HepG2 (cell line): Measurements from ENCODE around the gene GNAL. TPM values are rescaled to one million over a fixed set of nuclear protein-coding genes. Genes with fewer than 3 reads are reported as not detected.
A peak's percentile ranks its signal among the peaks of the same experiment; 100 is the strongest.

Experiments used
- AGO1 ChIP-seq: fragments of 200-400 bp; formaldehyde crosslinking; IDR thresholded peaks from 2 replicates; pipeline ENCODE4 v1.6.1; 2017; ENCODE audit warnings: mild to moderate bottlenecking, low read depth, low read length, moderate library complexity; ENCODE audit not compliant: poor library complexity, severe bottlenecking
- FOXK1 ChIP-seq: sonication (generic); formaldehyde crosslinking; IDR thresholded peaks from 2 replicates; pipeline ENCODE4 v1.4.0; 2020; ENCODE audit warnings: low read depth, missing genetic modification reagents, borderline replicate concordance
- HDAC1 ChIP-seq: sonication (generic); formaldehyde crosslinking; IDR thresholded peaks from 2 replicates; pipeline ENCODE4 v1.5.1; 2020; ENCODE audit warnings: mild to moderate bottlenecking, missing genetic modification reagents
- HIVEP1 ChIP-seq: sonication (generic); formaldehyde crosslinking; IDR thresholded peaks from 2 replicates; pipeline ENCODE4 v1.4.0; 2020; ENCODE audit warnings: mild to moderate bottlenecking, missing genetic modification reagents
- HNF1B ChIP-seq: sonication (generic); formaldehyde crosslinking; IDR thresholded peaks from 2 replicates; pipeline ENCODE4 v1.5.1; 2020; ENCODE audit warnings: mild to moderate bottlenecking, moderate library complexity, missing genetic modification reagents
- MAF1 ChIP-seq: sonication (generic); formaldehyde crosslinking; IDR thresholded peaks from 2 replicates; pipeline ENCODE4 v1.5.0; 2020; ENCODE audit warnings: missing genetic modification reagents, borderline replicate concordance
- PAF1 ChIP-seq: IDR thresholded peaks from 2 replicates; pipeline ENCODE4 v1.6.1; 2016; ENCODE audit warnings: missing genetic modification reagents, missing compliant biosample characterization
- PREB ChIP-seq: sonication (generic); formaldehyde crosslinking; IDR thresholded peaks from 2 replicates; pipeline ENCODE4 v1.4.0; 2020; ENCODE audit warnings: missing genetic modification reagents
- RFX5 ChIP-seq: IDR thresholded peaks from 2 replicates; pipeline ENCODE4 v1.6.1; 2011; ENCODE audit warnings: low read depth, low read length, improper control_type of control experiment
- SIX1 ChIP-seq: sonication (generic); formaldehyde crosslinking; IDR thresholded peaks from 2 replicates; pipeline ENCODE4 v1.4.0; 2020; ENCODE audit warnings: missing genetic modification reagents, borderline replicate concordance
- SNAPC2 ChIP-seq: sonication (generic); formaldehyde crosslinking; IDR thresholded peaks from 2 replicates; pipeline ENCODE4 v1.8.1; 2022; ENCODE audit warnings: mild to moderate bottlenecking, missing genetic modification reagents
- SNRNP70 ChIP-seq: fragments of 200-400 bp; formaldehyde crosslinking; IDR thresholded peaks from 2 replicates; pipeline ENCODE4 v1.6.1; 2017; ENCODE audit warnings: mild to moderate bottlenecking, low read depth, low read length, moderate library complexity
- SOX6 ChIP-seq, 2 experiments: fragments of 450-650 bp in 1 of 2; sonication (generic) in 1 of 2; formaldehyde crosslinking in 1 of 2; IDR thresholded peaks; 2 replicates each; pipeline versions ENCODE4 v1.4.0 to v1.6.1; 2017 to 2020; ENCODE audit warnings: antibody characterized with exemption in 1 of 2, mild to moderate bottlenecking in 1 of 2, missing genetic modification reagents in 1 of 2
- TBX3 ChIP-seq: fragments of 450-650 bp; IDR thresholded peaks from 2 replicates; pipeline ENCODE4 v1.6.1; 2017; ENCODE audit warnings: antibody characterized with exemption, mild to moderate bottlenecking, inconsistent platforms, borderline replicate concordance
- YEATS2 ChIP-seq: sonication (generic); formaldehyde crosslinking; IDR thresholded peaks from 2 replicates; pipeline ENCODE4 v1.4.0; 2020; ENCODE audit warnings: missing genetic modification reagents, borderline replicate concordance
- ZKSCAN5 ChIP-seq: sonication (generic); formaldehyde crosslinking; IDR thresholded peaks from 2 replicates; pipeline ENCODE4 v1.5.1; 2020; ENCODE audit warnings: mild to moderate bottlenecking, missing genetic modification reagents
- ZNF142 ChIP-seq: sonication (generic); formaldehyde crosslinking; IDR thresholded peaks from 2 replicates; pipeline ENCODE4 v1.4.0; 2020; ENCODE audit warnings: missing genetic modification reagents
- ZNF431 ChIP-seq: sonication (generic); formaldehyde crosslinking; IDR thresholded peaks from 2 replicates; pipeline ENCODE4 v1.9.0; 2022; ENCODE audit warnings: missing genetic modification reagents, low read depth, mild to moderate bottlenecking, borderline replicate concordance
- ZNF432 ChIP-seq: sonication (generic); formaldehyde crosslinking; IDR thresholded peaks from 2 replicates; pipeline ENCODE4 v1.5.0; 2020; ENCODE audit warnings: missing genetic modification reagents, mild to moderate bottlenecking, borderline replicate concordance
- ZNF556 ChIP-seq: sonication (generic); formaldehyde crosslinking; IDR thresholded peaks from 2 replicates; pipeline ENCODE4 v1.4.0; 2020; ENCODE audit warnings: mild to moderate bottlenecking, missing genetic modification reagents, borderline replicate concordance
- ZNF709 ChIP-seq: sonication (generic); formaldehyde crosslinking; IDR thresholded peaks from 2 replicates; pipeline ENCODE4 v1.5.0; 2020; ENCODE audit warnings: mild to moderate bottlenecking, missing genetic modification reagents
- polyA plus RNA-seq, 8 experiments: library from polyadenylated mRNA; depleted of rRNA in 3 of 8; stranded (reverse) in 7 of 8; unstranded in 1 of 8; fragments of >200 nt; fragmentation: Illumina TruSeq in 4 of 8; extraction: Trizol in 4 of 8; gene quantifications; 2 replicates each; pipeline versions ENCODE4 v1.2.1 to v1.2.3, GENCODE V29; 2011 to 2016; ENCODE audit warnings: low read depth in 4 of 8, missing spikeins in 1 of 8, mixed read lengths in 1 of 8; ENCODE audit not compliant: insufficient read depth in 1 of 8
- total RNA-seq, 5 experiments: library from RNA; depleted of rRNA; stranded (reverse); fragments of >200 nt; fragmentation: Illumina TruSeq; extraction: Trizol; gene quantifications; 2 replicates each; pipeline ENCODE4 v1.2.3, GENCODE V29; 2016; ENCODE audit warnings: low read depth in 1 of 5

The GNAL gene
- total and polyA plus RNA-seq, 2 of the 13 experiments (the other 11 are each of a cell fraction or from before 2014, with no cell fraction given): 0.87 to 1.4 TPM

GRCh38 chr18:11851146-11851805 is 162.2 kb downstream of the GNAL start, which contains the start of gene CHMP1B (continued):
- TF ChIP-seq TBX3 (no peak), SIX1 (CRISPR knock-in tag) (no peak; the same call in 1 of the 2 replicates), YEATS2 (CRISPR knock-in tag) (peak; percentile 91; the same call in 1 of the 2 replicates), AGO1 (peak; percentile 60), SNRNP70 (no peak), HIVEP1 (CRISPR knock-in tag) (peak; percentile 59), SNAPC2 (CRISPR knock-in tag) (no peak), ZNF556 (CRISPR knock-in tag) (peak; percentile 94; the same call in 1 of the 2 replicates), SOX6 (IDR thresholded peaks at IDR 0.05) (no peak), SOX6 (CRISPR knock-in tag; IDR thresholded peaks at IDR 0.05) (peak; percentile 69), PAF1 (CRISPR knock-in tag) (no peak), ZNF431 (CRISPR knock-in tag) (peak; percentile 80), ZNF432 (no peak), PREB (CRISPR knock-in tag) (no peak), MAF1 (CRISPR knock-in tag) (0 out of 2 replicates have a peak, but pooled peaks have one; percentile 37), RFX5 (peak; percentile 76), HNF1B (CRISPR knock-in tag) (peak; percentile 92; the same call in 1 of the 2 replicates), ZNF142 (CRISPR knock-in tag) (no peak), FOXK1 (peak; percentile 100), ZKSCAN5 (CRISPR knock-in tag) (no peak), ZNF709 (peak; percentile 58; the same call in 1 of the 2 replicates), HDAC1 (CRISPR knock-in tag) (peak; percentile 99)
